AG04450 (cell line): Measurements from ENCODE around the gene DOCK9. TPM values are rescaled to one million over a fixed set of nuclear protein-coding genes. Genes with fewer than 3 reads are reported as not detected.

Experiments used
- CTCF ChIA-PET: fragments of 300-600, 350-600 bp; formaldehyde crosslinking; extraction: SDS; loops from one replicate; lab custom pipeline; 2022; ENCODE audit warnings: antibody characterized with exemption, inconsistent platforms; lab: Charles Lee
- POLR2A ChIA-PET: fragments of 350-600 bp; formaldehyde crosslinking; extraction: SDS; loops from one replicate; lab custom pipeline; 2021; ENCODE audit warnings: antibody characterized with exemption, inconsistent platforms; lab: Yijun Ruan, JAX
- DNase-seq: peaks from one replicate; pipeline ENCODE4 v3.0.0-alpha.2; 2011; ENCODE audit warnings: low read depth, low spot score
- H3K27ac ChIP-seq: one replicate; pipeline ENCODE4 v1.5.1; 2012; ENCODE audit warnings: low read depth, low read length, control low read depth
- H3K27me3 ChIP-seq: one replicate; pipeline ENCODE4 v1.6.0; 2012; ENCODE audit warnings: low read length; ENCODE audit not compliant: control insufficient read depth, insufficient read depth
- H3K4me3 ChIP-seq: 2 replicates; pipeline ENCODE4 v1.5.1; 2011; ENCODE audit warnings: mild to moderate bottlenecking, low read depth, low read length, control low read depth
- H3K9me3 ChIP-seq: 2 replicates; pipeline ENCODE4 v1.5.1; 2012; ENCODE audit warnings: low read length; ENCODE audit not compliant: control insufficient read depth, insufficient read depth
- CTCF ChIP-seq: IDR thresholded peaks from 2 replicates; pipeline ENCODE4 v1.5.1; 2011; ENCODE audit warnings: low read depth, low read length, control low read depth, inconsistent platforms
- polyA plus RNA-seq: library from polyadenylated mRNA; depleted of rRNA; stranded (reverse); fragments of >200 nt; gene quantifications from 2 replicates; pipeline ENCODE4 v1.2.3, GENCODE V29; 2011

DOCK9 gene
- polyA plus RNA-seq, 1 experiment: 9.6 TPM

- CTCF ChIA-PET: no interaction called here
- H3K27ac ChIP-seq: no peak overlapping the region
- POLR2A ChIA-PET: no interaction called here
- H3K9me3 ChIP-seq: no peaks in the 10 kb centered on the region
- no peak for DNase-seq
- H3K27me3 ChIP-seq: no peaks in the 10 kb centered on the region
- no peak for TF ChIP-seq CTCF
- H3K4me3 ChIP-seq: no peak overlapping the region
Observed at GRCh38 chr13:98893371-98893770, 84.5 kb downstream of the DOCK9 start.

GRCh38 chr13:98892821-98893220, 85.0 kb downstream of the DOCK9 start:
- CTCF ChIA-PET: no interaction called here
- H3K27ac ChIP-seq: no peak overlapping the region
- POLR2A ChIA-PET: no interaction called here
- no peak for DNase-seq
- no peak for TF ChIP-seq CTCF
- H3K4me3 ChIP-seq: no peak overlapping the region
- H3K27me3 ChIP-seq: no peaks in the 10 kb centered on the region
- no peaks in the 10 kb centered on the region for H3K9me3 ChIP-seq

GRCh38 chr13:98892077-98892476, 85.8 kb downstream of the DOCK9 start:
- ChIA-PET POLR2A (no interaction called here), CTCF (no interaction called here)
- no peak for DNase-seq

GRCh38 chr13:98890925-98891324, 86.9 kb downstream of the DOCK9 start:
- Histone ChIP-seq H3K27me3 (no peaks in the 10 kb centered on the region), H3K9me3 (no peaks in the 10 kb centered on the region), H3K27ac (no peak overlapping the region), H3K4me3 (no peak overlapping the region)
- ChIA-PET CTCF (interaction anchor here (1.3 kb wide), 1 partner anchor 48 kb away, joined by 4 read pairs; no protein-coding TSS in a partner anchor), POLR2A (no interaction called here)
- TF ChIP-seq CTCF: no peak
- no peak for DNase-seq

More at GRCh38 chr13:98892077-98892476, 85.8 kb downstream of the DOCK9 start:
- TF ChIP-seq CTCF: no peak
- Histone ChIP-seq H3K9me3 (no peaks in the 10 kb centered on the region), H3K4me3 (no peak overlapping the region), H3K27me3 (no peaks in the 10 kb centered on the region), H3K27ac (no peak overlapping the region)

GRCh38 chr13:98890186-98890585, 87.7 kb downstream of the DOCK9 start:
- Histone ChIP-seq H3K27me3 (no peaks in the 10 kb centered on the region), H3K27ac (no peak overlapping the region), H3K4me3 (no peak overlapping the region), H3K9me3 (no peaks in the 10 kb centered on the region)
- ChIA-PET CTCF (interaction anchor here (1.3 to 1.8 kb wide), 2 partner anchors 47 to 50 kb away, joined by 4 read pairs; no protein-coding TSS in a partner anchor), POLR2A (interaction anchor here (0.9 kb wide), 1 partner anchor 196 kb away, joined by 3 read pairs; no protein-coding TSS in a partner anchor)
- no peak for TF ChIP-seq CTCF
- peak; percentile 30 for DNase-seq
